Fibroblast of mammary gland (primary cell): ENCODE measurements around the gene FUZ.

Experiments used
- DNase-seq: peaks from one replicate; pipeline ENCODE4 v3.0.0-alpha.2; 2010; ENCODE audit warnings: low read depth
- H3K4me3 ChIP-seq: 2 replicates; pipeline ENCODE4 v1.5.1; 2011; ENCODE audit warnings: low read depth, mild to moderate bottlenecking, low read length, moderate library complexity; ENCODE audit not compliant: control insufficient read depth
- CTCF ChIP-seq: conservative IDR thresholded peaks from 2 replicates; pipeline ENCODE4 v1.5.1; 2011; ENCODE audit warnings: low read depth, low read length, inconsistent platforms; ENCODE audit not compliant: control insufficient read depth, insufficient read depth

The FUZ gene

GRCh38 chr19:49791776-49792445 lies 21.2 kb downstream of the FUZ start:
- H3K4me3 ChIP-seq = no peak overlapping the region
- TF ChIP-seq CTCF = no peak
- DNase-seq = no peak

- TF ChIP-seq CTCF = no peak
- DNase-seq = peak; percentile 67
- no peak overlapping the region for H3K4me3 ChIP-seq
These were observed 22.2 kb downstream of the FUZ start for GRCh38 chr19:49790866-49791265.

- DNase-seq = no peak
- TF ChIP-seq CTCF = no peak
- H3K4me3 ChIP-seq = no peak overlapping the region
These were observed 24.2 kb downstream of the FUZ start for GRCh38 chr19:49788857-49789256.

GRCh38 chr19:49787746-49788145 lies 25.3 kb downstream of the FUZ start:
- TF ChIP-seq CTCF = no peak
- no peak for DNase-seq

GRCh38 chr19:49786376-49786820 lies 26.7 kb downstream of the FUZ start:
- DNase-seq = peak; percentile 83
- TF ChIP-seq CTCF = no peak
- H3K4me3 ChIP-seq = no peak overlapping the region

More at GRCh38 chr19:49787746-49788145, 25.3 kb downstream of the FUZ start:
- no peak overlapping the region for H3K4me3 ChIP-seq

- H3K4me3 ChIP-seq = no peak overlapping the region
- no peak for TF ChIP-seq CTCF
- DNase-seq = no peak
These were observed 30.6 kb downstream of the FUZ start for GRCh38 chr19:49782515-49782914.
